Heart left ventricle (tissue), 16 donors: ENCODE measurements around the gene SYNE3. TPM values are rescaled to one million over a fixed set of nuclear protein-coding genes. Genes with fewer than 3 reads are reported as not detected.

Experiments
- ATAC-seq, 4 donors: fragments of 200-7000 bp; cut with Tn5 transposase; one replicate each; pipeline ENCODE4 v1.9.1; 2020 to 2022; ENCODE audit warnings: moderate library complexity in 4 of 4, mild to moderate bottlenecking in 3 of 4, moderate number of reproducible peaks in 1 of 4
- DNase-seq, 5 donors: peaks; one replicate each; pipeline ENCODE4 v3.0.0-alpha.2; 2020
- H3K27ac ChIP-seq, 12 donors: fragments of 200-600 bp; sonication (generic) in 4 of 12; one replicate each; pipeline versions ENCODE4 v1.5.0 to v1.8.0; 2016 to 2022; ENCODE audit warnings: mild to moderate bottlenecking in 2 of 12
- H3K27me3 ChIP-seq, 9 donors: fragments of 200-600 bp; sonication (generic) in 2 of 9; one replicate each; pipeline versions ENCODE4 v1.5.1 to v1.8.0; 2016 to 2022; ENCODE audit warnings: mild to moderate bottlenecking in 3 of 9
- H3K36me3 ChIP-seq, 9 donors: fragments of 200-600 bp; sonication (generic) in 2 of 9; one replicate each; pipeline versions ENCODE4 v1.5.0 to v1.8.0; 2018 to 2022; ENCODE audit warnings: mild to moderate bottlenecking in 2 of 9
- H3K4me1 ChIP-seq, 12 donors: fragments of 200-600 bp; sonication (generic) in 4 of 12; one replicate each; pipeline versions ENCODE4 v1.5.0 to v1.8.0; 2016 to 2022; ENCODE audit warnings: mild to moderate bottlenecking in 3 of 12
- H3K4me3 ChIP-seq, 12 donors: fragments of 200-600 bp; sonication (generic) in 4 of 12; one replicate each; pipeline versions ENCODE4 v1.5.0 to v1.8.0; 2017 to 2022; ENCODE audit warnings: mild to moderate bottlenecking in 9 of 12, moderate library complexity in 4 of 12
- H3K9me3 ChIP-seq, 12 donors: fragments of 200-600 bp; sonication (generic) in 4 of 12; one replicate each; pipeline versions ENCODE4 v1.5.0 to v1.8.0; 2016 to 2022; ENCODE audit warnings: mild to moderate bottlenecking in 1 of 12
- POLR2A ChIP-seq, 2 donors: fragments of 450-650 bp; IDR thresholded peaks; one replicate each; pipeline ENCODE4 v1.6.1; 2017; ENCODE audit warnings: antibody characterized with exemption in 2 of 2, mild to moderate bottlenecking in 2 of 2, moderate library complexity in 2 of 2
- WGBS, 4 donors: extraction: QIAGEN DNeasy Blood & Tissue Kit in 2 of 4; methylation state at CpG; one replicate each; pipeline versions ENCODE4 v1.1.5 to v1.1.7; 2013 to 2018; 5-methylcytosine and 5-hydroxymethylcytosine counted together
- intact Hi-C, 10 donors: fragments of 100-400 bp; cut with DNase I; formaldehyde crosslinking; loops; one replicate each; pipeline versions ENCODE4 v1.11.1 to v1.14.2; 2022
- polyA plus RNA-seq, 2 donors: library from polyadenylated mRNA; stranded (reverse); fragments of 200-250 nt; gene quantifications; one replicate each; pipeline ENCODE4 v1.2.3, GENCODE V29; 2013
- total RNA-seq, 9 donors: library from RNA; depleted of rRNA in 2 of 9; stranded (reverse); fragments of >200 nt in 2 of 9; fragmentation: NEBNext Ultra II Directional in 3 of 9; extraction: Animal tissue kit (Norgen Biotek cat#: 25700) in 3 of 9; gene quantifications; one replicate each; pipeline versions ENCODE4 v1.1.0 to v1.2.4, GENCODE V29; 2016 to 2023
- TF ChIP-seq, protein P1 (sequence below), 12 donors: fragments of 200-600 bp; sonication (generic) in 4 of 12; IDR thresholded peaks; one replicate each; pipeline versions ENCODE4 v1.5.0 to v1.8.0; 2018 to 2022; ENCODE audit warnings: antibody characterized with exemption in 12 of 12, mild to moderate bottlenecking in 5 of 12
- donor health status: ischemic (EF 13 %, LVEDD 7.1; RV severe dilation, severe dysfunction).
- donor health status: healthy with polysubstance abuse.
- donor health status: DM: no; HTN: yes; CAD: no.
- donor health status: DM: no; HTN: no; CAD: no.
- donor health status: ischemic (EF 25% LVEDD 6.9; RV normal size, moderate dysfunction).
- donor health status: ischemic (EF 25% LVEDD 5.7; RV mildly dilated, moderate dysfunction).
- donor health status: healthy.
- donor health status: DM: yes; HTN: yes; CAD: no.
- donor health status: ischemic (EF 35%, LVEDD 5.7; RV mildly dilated, moderate dysfunction).
- donor health status: nonischemic (EF 11% LVEDD 7.7; RV severe dilation, severe dysfunction).
- donor health status: DM: yes; HTN: yes; CAD: no.
- donor health status: PGD.
- donor health status: ischemic (EF 29% LVEDD 5.4; RV normal size, mild dysfunction).
- donor health status: nonischemic (EF 23%, LVEDD 6.1; RV moderate dilation, normal function).

SYNE3 gene
- total and polyA plus RNA-seq, 11 donors = 3.1 to 16.9 (median 8.0) TPM

DNA sequence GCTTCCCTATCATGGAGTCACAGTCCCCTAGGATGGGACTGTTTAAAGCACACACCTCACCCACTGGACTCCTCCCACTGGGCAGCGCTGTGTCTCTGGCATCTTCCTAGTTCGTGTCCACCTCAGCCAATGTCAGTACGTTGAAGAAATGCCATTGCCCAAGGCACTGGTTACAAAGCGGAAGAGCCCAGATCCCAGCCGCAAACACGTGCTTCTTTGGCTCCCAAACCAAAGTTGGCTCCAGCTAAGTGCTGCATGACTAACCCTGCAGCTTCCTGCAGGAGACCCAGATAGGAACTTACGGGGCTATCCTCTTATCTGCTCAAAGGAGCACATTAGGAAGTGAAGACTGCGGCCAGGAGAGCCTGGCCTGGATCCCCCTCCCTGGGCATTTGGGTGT, 9.3 kb downstream of the SYNE3 start:
- 20 to 41% (median 34%) methylated on average over 6 to 8 of the region's 8 CpGs for WGBS, 4 donors
- H3K9me3 ChIP-seq = no peaks in the 10 kb centered on the region
- H3K27ac ChIP-seq = peak overlapping the region in 11 of 12 donors; percentile 2 to 76 (median 63)
- DNase-seq (peak; percentile 67 to 83 (median 73)), ATAC-seq (peak; percentile 65 to 93 (median 91))
- peak overlapping the region in 1 of 12 donors; percentile 16 for H3K4me3 ChIP-seq
- peaks cover 0 to 13% (median 0%) of the 10 kb centered on the region in 9 donors for H3K36me3 ChIP-seq
- H3K4me1 ChIP-seq = peaks cover 0 to 82% (median 29%) of the 10 kb centered on the region in 12 donors
- TF ChIP-seq, protein P1, sequence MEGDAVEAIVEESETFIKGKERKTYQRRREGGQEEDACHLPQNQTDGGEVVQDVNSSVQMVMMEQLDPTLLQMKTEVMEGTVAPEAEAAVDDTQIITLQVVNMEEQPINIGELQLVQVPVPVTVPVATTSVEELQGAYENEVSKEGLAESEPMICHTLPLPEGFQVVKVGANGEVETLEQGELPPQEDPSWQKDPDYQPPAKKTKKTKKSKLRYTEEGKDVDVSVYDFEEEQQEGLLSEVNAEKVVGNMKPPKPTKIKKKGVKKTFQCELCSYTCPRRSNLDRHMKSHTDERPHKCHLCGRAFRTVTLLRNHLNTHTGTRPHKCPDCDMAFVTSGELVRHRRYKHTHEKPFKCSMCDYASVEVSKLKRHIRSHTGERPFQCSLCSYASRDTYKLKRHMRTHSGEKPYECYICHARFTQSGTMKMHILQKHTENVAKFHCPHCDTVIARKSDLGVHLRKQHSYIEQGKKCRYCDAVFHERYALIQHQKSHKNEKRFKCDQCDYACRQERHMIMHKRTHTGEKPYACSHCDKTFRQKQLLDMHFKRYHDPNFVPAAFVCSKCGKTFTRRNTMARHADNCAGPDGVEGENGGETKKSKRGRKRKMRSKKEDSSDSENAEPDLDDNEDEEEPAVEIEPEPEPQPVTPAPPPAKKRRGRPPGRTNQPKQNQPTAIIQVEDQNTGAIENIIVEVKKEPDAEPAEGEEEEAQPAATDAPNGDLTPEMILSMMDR (IDR thresholded peaks at IDR 0.05) = no peak
- TF ChIP-seq POLR2A (IDR thresholded peaks at IDR 0.05) = no peak
- H3K27me3 ChIP-seq = no peaks in the 10 kb centered on the region
- intact Hi-C loops = no loop called here

DNA sequence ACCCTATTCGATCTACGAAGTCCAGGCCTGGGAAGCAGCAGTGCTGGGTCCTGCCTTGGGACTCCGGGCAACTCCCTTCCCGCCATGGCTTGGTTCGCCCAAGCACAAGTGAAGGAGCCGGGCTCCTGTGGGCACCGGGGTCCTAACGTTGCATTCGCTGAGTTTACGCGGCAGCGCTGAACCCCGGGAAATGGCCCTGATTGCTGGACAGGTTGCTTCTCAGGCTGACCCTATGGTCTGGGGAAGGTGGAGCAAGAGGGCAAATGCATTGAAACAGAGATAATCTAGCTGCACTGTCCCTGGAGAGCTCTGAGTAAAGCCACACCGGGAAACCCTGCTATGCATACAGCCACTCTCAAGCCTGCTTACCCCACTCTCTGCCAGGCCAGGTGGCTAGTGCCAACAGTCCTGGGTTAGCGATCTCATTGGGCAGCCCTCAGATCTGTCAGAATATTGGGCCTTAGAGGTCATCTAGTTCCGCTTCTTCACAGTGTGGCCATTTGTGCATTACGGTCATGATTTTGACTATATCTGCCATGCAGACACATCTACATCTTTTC, 11.3 kb downstream of the SYNE3 start:
- H3K4me3 ChIP-seq = no peak overlapping the region
- ATAC-seq (no peak), DNase-seq (no peak)
- TF ChIP-seq, protein P1 (IDR thresholded peaks at IDR 0.05) = no peak
- no peak for TF ChIP-seq POLR2A (IDR thresholded peaks at IDR 0.05)
- intact Hi-C loops = no loop called here
- H3K27me3 ChIP-seq = no peaks in the 10 kb centered on the region
- peak overlapping the region in 3 of 12 donors; percentile 3 to 37 (median 25) for H3K27ac ChIP-seq
- peaks cover 0 to 17% (median 0%) of the 10 kb centered on the region in 9 donors for H3K36me3 ChIP-seq
- WGBS, 4 donors = 86 to 90% (median 88%) methylated on average over 17 of the region's 17 CpGs
- H3K4me1 ChIP-seq = peaks cover 0 to 92% (median 33%) of the 10 kb centered on the region in 12 donors
- no peaks in the 10 kb centered on the region for H3K9me3 ChIP-seq

DNA sequence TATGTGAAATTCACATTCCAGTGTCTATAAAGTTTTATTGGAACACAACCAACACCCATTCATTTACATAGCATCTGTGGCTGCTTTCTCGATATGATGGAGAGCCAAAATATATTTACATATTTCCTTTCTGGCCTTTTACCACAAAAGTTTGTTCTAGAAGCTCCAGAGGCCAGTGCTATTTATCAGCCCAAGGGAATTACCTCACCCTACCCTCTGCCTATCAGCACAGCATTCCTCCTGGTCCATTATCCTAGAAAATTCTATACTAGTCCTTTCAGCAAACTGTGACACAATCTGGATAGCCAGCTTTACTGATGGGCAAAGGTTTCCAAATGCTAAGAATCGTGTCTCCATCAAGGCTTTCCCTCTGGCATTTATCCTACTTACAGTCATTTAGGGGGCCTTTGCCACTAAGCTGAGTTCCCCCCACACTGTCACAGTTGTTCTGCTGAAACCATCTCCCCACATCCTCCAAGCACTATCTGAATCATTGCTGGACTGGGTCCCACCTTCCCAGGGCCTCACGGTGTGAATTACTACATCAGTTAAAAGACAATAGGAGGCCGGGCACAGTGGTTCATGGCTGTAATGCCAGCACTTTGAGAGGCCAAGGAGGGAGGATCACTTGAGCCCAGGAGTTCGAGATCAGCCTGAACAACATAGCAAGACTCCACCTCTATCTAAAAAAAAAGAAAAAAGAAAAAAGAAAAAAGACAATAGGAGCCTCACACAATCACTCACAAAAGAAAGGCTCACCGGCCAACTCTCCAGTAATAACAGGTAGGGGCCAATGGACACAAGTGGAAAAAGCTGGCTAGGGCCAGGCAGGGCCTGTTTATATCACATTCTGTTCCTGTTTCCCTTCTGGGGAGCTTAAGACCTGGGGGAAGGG, 12.1 kb downstream of the SYNE3 start:
- peaks cover 0 to 97% (median 39%) of the 10 kb centered on the region in 12 donors for H3K4me1 ChIP-seq
- H3K27me3 ChIP-seq = no peaks in the 10 kb centered on the region
- H3K9me3 ChIP-seq = no peaks in the 10 kb centered on the region
- ATAC-seq = no peak
- no peak overlapping the region for H3K4me3 ChIP-seq
- H3K36me3 ChIP-seq = peaks cover 0 to 11% (median 0%) of the 10 kb centered on the region in 9 donors
- TF ChIP-seq, protein P1 (IDR thresholded peaks at IDR 0.05) = no peak
- TF ChIP-seq POLR2A (IDR thresholded peaks at IDR 0.05) = no peak
- 60 to 73% (median 64%) methylated on average over 6 of the region's 6 CpGs for WGBS, 4 donors
- H3K27ac ChIP-seq = peak overlapping the region in 5 of 12 donors; percentile 3 to 37 (median 24)
- intact Hi-C loops = no loop called here
- peak in 1 of 5 donors; percentile 22 for DNase-seq
